ENCODE measurements around the gene LAYN. TPM values are rescaled to one million over a fixed set of nuclear protein-coding genes. Genes with fewer than 3 reads are reported as not detected.
A peak's percentile ranks its signal among the peaks of the same experiment; 100 is the strongest.

The LAYN gene
- total RNA-seq, 2 donors from 2014 or later = 12.3 to 15.6 TPM

DNA sequence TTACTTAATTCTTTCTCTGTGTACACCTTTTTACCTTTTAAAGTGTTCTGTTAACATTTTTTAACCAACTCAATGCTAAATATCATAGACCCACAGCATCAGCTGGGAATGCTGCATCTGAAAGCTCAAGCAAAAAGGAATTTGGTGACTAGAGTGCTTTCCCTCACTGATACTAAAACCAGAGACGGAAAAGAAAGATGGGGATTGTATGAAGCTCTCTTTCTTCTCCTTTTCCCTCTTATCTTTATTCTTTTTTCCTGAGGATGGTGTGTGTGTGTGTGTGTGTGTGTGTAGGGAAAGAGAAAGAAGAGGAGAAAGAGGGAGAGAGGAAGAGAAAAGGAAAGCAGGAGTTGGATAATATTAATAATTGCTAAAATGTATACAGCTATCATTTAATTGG, 57.6 kb downstream of the LAYN start:
- peak overlapping the region; percentile 71 for H3K27ac Mint-ChIP-seq
- H3K4me3 Mint-ChIP-seq = no peak overlapping the region
- H3K9me3 Mint-ChIP-seq = no peaks in the 10 kb centered on the region
- H3K36me3 Mint-ChIP-seq (ENCODE audit: insufficient read depth in 2 of 2) = peaks cover 0 to under 1% of the 10 kb centered on the region in 2 donors
- peaks cover 10% of the 10 kb centered on the region for H3K4me1 Mint-ChIP-seq (ENCODE audit: low read depth)
- ATAC-seq (replicated peaks in 1 of 2) (no peak), DNase-seq (no peak)
- no peaks in the 10 kb centered on the region for H3K27me3 Mint-ChIP-seq (ENCODE audit: low read depth)

DNA sequence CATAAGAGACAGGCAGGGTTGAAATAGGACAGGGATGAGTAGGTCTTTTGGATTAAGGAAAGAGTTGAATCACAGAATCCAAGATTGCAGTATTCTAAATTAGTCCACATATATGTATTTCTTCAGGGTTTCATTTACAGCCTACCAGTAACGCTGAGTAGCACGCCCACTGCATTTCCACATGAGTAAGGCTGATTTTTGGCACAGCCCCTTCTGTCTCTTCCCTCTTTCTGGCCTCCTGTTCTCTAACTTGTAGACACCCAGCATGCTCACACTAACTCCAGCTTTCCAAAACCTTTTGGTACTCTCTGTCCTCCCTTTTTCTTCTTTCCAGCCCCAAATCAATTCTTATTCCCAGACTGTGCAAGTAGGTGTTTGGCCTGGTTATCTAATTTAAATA, 58.0 kb downstream of the LAYN start:
- H3K27ac Mint-ChIP-seq = no peak overlapping the region
- no peaks in the 10 kb centered on the region for H3K27me3 Mint-ChIP-seq (ENCODE audit: low read depth)
- ATAC-seq (replicated peaks in 1 of 2) (no peak), DNase-seq (no peak)
- no peaks in the 10 kb centered on the region for H3K9me3 Mint-ChIP-seq
- H3K36me3 Mint-ChIP-seq (ENCODE audit: insufficient read depth in 2 of 2) = peaks cover 0 to 3% of the 10 kb centered on the region in 2 donors
- no peak overlapping the region for H3K4me3 Mint-ChIP-seq
- H3K4me1 Mint-ChIP-seq (ENCODE audit: low read depth) = peaks cover 14% of the 10 kb centered on the region

DNA sequence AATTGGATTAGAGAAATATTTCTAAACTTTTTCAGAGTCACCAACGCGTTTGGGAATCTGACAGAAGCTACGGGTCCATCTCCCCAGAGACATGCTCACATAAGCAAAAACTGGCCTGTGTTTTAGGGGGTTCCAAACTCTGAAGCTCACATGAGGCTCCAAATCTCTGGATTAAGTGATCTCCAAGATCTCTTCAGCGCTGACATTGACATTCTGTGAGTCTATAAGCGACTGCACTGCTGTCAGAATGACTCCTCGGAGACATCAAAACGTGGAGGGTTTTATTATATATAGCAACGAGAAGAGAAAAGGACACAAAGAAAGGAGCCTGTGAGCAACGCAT, 61.1 kb downstream of the LAYN start:
- DNase-seq (no peak), ATAC-seq (replicated peaks in 1 of 2) (no peak)
- no peaks in the 10 kb centered on the region for H3K9me3 Mint-ChIP-seq
- peaks cover 0 to 3% of the 10 kb centered on the region in 2 donors for H3K36me3 Mint-ChIP-seq (ENCODE audit: insufficient read depth in 2 of 2)
- H3K4me3 Mint-ChIP-seq = peak overlapping the region; percentile 83 to 92
- peaks cover 29% of the 10 kb centered on the region for H3K4me1 Mint-ChIP-seq (ENCODE audit: low read depth)
- peak overlapping the region; percentile 88 for H3K27ac Mint-ChIP-seq
- H3K27me3 Mint-ChIP-seq (ENCODE audit: low read depth) = no peaks in the 10 kb centered on the region

DNA sequence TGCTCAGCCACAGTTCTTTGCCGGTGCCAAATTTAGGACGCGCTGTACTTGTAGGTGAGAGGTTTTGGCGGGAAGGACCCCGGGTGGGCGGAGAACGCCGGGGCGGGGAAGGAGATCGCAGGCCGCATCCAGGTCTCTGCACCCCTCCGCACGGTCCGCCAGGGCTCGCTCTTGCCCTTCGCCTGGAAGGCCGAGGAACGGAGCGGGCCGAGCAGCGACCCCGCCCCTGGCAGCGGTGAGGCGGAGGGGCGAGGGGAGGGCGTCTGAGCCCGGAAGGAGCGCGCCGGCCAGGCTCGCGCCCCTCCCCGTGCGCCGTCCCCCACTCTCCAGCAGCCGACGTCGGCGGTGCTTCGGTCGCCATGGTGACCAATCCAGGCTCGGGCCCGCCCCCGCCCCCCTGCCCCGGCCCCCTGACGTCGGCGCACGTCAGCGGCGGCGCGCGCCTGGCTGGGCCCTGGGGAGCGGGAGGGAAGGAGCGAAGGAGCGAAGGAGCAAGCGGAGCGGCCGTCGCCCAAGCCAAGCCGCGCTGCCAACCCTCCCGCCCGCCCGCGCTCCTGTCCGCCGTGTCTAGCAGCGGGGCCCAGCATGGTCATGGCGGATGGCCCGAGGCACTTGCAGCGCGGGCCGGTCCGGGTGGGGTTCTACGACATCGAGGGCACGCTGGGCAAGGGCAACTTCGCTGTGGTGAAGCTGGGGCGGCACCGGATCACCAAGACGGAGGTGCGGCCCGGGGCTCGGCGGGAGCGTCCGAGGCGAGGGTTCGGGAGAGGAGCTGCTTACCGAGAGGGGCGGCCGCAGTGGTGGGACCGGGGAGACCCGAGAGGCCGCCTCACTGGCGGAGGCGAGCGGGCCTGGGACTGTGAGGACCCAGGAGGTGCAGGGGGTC, 61.7 kb downstream of the LAYN start, which contains the start of gene SIK2:
Gene SIK2 (plus strand): TSS at position 471 of the 886 bp plus-strand sequence. CDS start 115 bp downstream, at position 586.
- DNase-seq (peak; percentile 92), ATAC-seq (replicated peaks in 1 of 2) (peak; percentile 90 to 91)
- no peaks in the 10 kb centered on the region for H3K27me3 Mint-ChIP-seq (ENCODE audit: low read depth)
- peak within 1 kb of the TSS; percentile 88 for H3K27ac Mint-ChIP-seq
- peaks cover 29% of the 10 kb centered on the region for H3K4me1 Mint-ChIP-seq (ENCODE audit: low read depth)
- H3K9me3 Mint-ChIP-seq = no peaks in the 10 kb centered on the region
- H3K36me3 Mint-ChIP-seq (ENCODE audit: insufficient read depth in 2 of 2) = peaks cover 0 to 3% of the 10 kb centered on the region in 2 donors
- peak within 1 kb of the TSS; percentile 83 to 92 for H3K4me3 Mint-ChIP-seq

DNA sequence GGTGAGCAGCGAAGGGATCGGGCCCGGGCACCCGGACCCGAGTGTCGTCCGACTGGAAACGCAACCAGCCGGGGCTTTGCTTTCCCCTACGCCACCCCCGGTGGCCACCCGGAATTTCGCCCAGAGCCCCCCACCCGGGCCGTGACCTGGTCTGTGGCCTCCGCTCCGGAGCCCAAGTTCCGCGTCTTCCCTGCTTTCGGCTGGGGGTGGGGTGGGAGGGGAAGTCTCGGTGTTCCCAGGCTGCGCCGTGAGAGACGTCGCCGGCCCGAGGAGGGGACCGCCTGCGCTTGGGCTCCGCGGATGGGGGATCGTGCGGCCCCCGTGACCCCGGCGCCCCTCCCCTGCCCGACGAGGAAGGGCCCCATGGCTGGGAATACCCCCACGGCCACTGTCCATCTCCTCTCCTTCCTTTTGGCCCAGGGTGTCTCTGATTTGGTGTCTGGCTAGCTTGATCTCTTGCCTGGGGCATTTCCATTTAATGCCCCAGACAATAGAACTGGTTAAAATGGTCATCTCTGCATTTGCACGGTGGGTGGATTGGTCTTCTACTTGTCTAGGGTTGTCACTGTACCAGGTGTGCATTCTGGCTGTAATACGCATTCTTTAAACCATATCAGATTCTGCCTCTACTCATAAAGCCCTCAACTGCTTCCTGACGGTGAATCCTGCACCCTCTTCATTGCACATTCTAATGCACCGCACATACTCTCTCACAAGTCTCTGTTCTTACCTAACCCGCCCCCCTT, 62.5 kb downstream of the LAYN start:
- no peaks in the 10 kb centered on the region for H3K9me3 Mint-ChIP-seq
- H3K4me3 Mint-ChIP-seq = peak overlapping the region; percentile 83 to 92
- H3K36me3 Mint-ChIP-seq (ENCODE audit: insufficient read depth in 2 of 2) = peaks cover 0 to 3% of the 10 kb centered on the region in 2 donors
- DNase-seq = peak; percentile 5 to 24
- H3K4me1 Mint-ChIP-seq (ENCODE audit: low read depth) = peaks cover 29% of the 10 kb centered on the region
- H3K27me3 Mint-ChIP-seq (ENCODE audit: low read depth) = no peaks in the 10 kb centered on the region
- peak overlapping the region; percentile 64 for H3K27ac Mint-ChIP-seq
- ATAC-seq (replicated peaks in 1 of 2) = no peak

DNA sequence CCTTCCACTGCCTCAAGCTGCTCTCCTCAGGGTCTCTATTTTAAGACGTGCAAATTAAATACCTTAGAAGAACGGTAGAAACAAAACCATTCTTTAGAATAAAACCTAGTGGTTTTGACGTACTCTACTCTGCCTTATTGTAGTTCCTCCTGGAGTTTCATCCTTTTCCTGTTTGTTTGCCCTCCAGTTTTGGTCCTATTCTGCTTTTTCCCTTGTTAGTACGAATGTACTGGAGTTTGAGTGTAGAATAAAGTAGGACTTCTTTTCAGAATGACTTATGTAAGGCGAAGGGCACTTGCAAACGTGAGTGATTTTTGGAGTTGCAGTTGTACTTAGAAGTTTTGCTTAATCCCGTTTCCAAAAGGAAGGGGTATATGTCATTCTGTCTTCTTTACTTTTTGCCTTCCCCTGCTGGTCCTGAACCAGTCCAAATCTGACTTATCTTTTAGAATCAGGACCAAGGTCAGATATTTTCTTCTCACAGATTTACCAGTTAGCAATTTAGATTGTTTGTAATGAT, 63.2 kb downstream of the LAYN start:
- peak overlapping the region; percentile 83 to 92 for H3K4me3 Mint-ChIP-seq
- H3K9me3 Mint-ChIP-seq = no peaks in the 10 kb centered on the region
- ATAC-seq (replicated peaks in 1 of 2) (no peak), DNase-seq (no peak)
- peaks cover 0 to 3% of the 10 kb centered on the region in 2 donors for H3K36me3 Mint-ChIP-seq (ENCODE audit: insufficient read depth in 2 of 2)
- no peaks in the 10 kb centered on the region for H3K27me3 Mint-ChIP-seq (ENCODE audit: low read depth)
- peak overlapping the region; percentile 64 for H3K27ac Mint-ChIP-seq
- peaks cover 29% of the 10 kb centered on the region for H3K4me1 Mint-ChIP-seq (ENCODE audit: low read depth)

DNA sequence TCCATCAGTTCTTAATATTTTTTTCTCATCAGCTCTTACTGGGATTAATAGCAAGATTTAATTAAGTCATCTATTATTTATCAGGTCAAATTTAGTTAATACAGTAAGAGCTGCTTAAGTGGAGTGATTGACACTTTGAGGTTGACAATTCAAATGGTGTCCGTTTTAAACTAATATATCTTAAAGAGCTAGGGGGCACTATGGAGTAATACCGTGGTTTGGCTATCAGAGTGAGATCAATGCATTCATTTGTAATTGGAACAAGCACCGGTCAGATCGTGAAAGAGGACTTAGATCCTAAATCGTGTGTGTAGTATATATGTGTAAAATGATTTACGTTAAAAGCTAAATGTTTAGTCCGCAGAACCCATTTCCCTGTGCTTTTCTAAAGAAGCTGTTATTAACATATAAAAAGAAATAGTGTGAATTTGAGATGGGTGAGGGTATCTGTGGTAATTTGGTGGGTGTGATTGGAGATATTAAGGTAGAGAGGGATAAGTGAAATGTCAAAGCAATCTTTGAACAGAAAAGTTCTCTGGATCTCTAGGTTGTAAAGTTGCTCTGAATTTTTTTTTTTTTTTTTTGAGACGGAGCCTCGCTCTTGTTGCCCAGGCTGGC, 64.0 kb downstream of the LAYN start:
- Mint-ChIP-seq H3K36me3 (ENCODE audit: insufficient read depth in 2 of 2) (peaks cover 0 to 3% of the 10 kb centered on the region in 2 donors), H3K27ac (peak overlapping the region; percentile 27), H3K4me1 (ENCODE audit: low read depth) (peaks cover 29% of the 10 kb centered on the region), H3K4me3 (peak overlapping the region; percentile 83 to 92), H3K9me3 (no peaks in the 10 kb centered on the region), H3K27me3 (ENCODE audit: low read depth) (no peaks in the 10 kb centered on the region)
- ATAC-seq (replicated peaks in 1 of 2) = no peak
- peak in 1 of 2 donors; percentile 27 for DNase-seq

DNA sequence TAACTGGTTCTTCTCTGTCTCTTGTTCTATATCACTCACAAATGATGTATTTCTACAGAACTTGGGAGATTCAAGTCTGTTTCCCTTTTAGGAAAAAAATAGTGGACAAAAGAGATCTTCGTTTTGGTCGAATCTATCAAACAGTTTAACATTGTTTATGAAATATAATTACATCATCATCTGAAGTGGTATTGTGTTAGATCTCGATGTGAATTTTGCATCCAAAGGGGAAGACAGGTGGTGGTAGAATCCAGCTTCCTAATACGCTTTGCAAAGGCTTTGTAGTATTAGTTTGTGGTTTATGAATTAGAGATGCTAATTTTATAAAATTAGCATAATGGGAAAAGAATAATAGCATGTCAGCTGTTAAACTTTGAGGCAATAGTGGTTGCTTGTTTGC, 65.2 kb downstream of the LAYN start:
- H3K27ac Mint-ChIP-seq = no peak overlapping the region
- no peaks in the 10 kb centered on the region for H3K9me3 Mint-ChIP-seq
- peaks cover 0 to 3% of the 10 kb centered on the region in 2 donors for H3K36me3 Mint-ChIP-seq (ENCODE audit: insufficient read depth in 2 of 2)
- no peak for DNase-seq
- peaks cover 29% of the 10 kb centered on the region for H3K4me1 Mint-ChIP-seq (ENCODE audit: low read depth)
- no peaks in the 10 kb centered on the region for H3K27me3 Mint-ChIP-seq (ENCODE audit: low read depth)
- no peak overlapping the region for H3K4me3 Mint-ChIP-seq
- ATAC-seq (replicated peaks in 1 of 2) = no peak

DNA sequence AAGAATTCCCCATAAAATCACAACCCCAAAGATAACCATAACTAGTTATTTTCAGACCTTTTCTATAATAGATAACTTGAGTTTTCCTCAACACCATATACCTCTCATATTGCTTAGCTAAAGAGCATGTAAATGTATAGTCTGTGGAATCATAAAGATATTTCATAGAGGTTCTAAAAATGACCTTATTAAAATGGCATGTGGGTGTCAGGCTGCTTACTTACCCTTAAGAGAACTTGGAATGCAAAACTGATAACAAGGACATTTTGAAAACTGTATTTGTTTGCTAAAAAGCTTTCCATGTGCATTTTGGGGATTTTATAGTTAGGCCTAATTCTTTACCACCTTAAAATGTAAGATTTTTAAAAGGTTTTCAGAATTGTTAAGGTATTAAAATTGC, 66.5 kb downstream of the LAYN start:
- ATAC-seq (replicated peaks in 1 of 2) (no peak), DNase-seq (no peak)
- Mint-ChIP-seq H3K27ac (no peak overlapping the region), H3K36me3 (ENCODE audit: insufficient read depth in 2 of 2) (peaks cover 0 to 3% of the 10 kb centered on the region in 2 donors), H3K4me1 (ENCODE audit: low read depth) (peaks cover 23% of the 10 kb centered on the region), H3K4me3 (no peak overlapping the region), H3K27me3 (ENCODE audit: low read depth) (no peaks in the 10 kb centered on the region), H3K9me3 (no peaks in the 10 kb centered on the region)

DNA sequence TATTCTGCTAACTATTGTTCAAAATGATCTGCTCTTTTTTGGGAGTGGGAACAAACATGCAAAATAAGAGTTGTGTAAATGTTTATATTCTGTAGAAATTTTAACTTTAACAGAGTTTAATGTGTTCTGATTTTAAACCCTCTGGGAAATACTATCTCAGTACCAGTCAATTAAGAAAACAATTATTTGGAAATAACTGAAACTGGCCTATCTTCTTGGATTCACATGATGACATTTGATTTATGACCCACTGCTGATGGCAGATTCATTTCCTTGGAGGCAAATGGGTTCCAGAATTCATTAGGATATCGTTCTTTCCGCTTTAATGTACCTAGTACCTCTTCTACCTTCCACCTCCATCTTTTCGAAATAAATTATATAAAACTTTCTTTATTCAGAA, 67.2 kb downstream of the LAYN start:
- Mint-ChIP-seq H3K9me3 (no peaks in the 10 kb centered on the region), H3K27me3 (ENCODE audit: low read depth) (no peaks in the 10 kb centered on the region), H3K36me3 (ENCODE audit: insufficient read depth in 2 of 2) (peaks cover 0 to 3% of the 10 kb centered on the region in 2 donors), H3K4me3 (no peak overlapping the region), H3K4me1 (ENCODE audit: low read depth) (peaks cover 27% of the 10 kb centered on the region), H3K27ac (no peak overlapping the region)
- no peak for ATAC-seq (replicated peaks in 1 of 2)
- DNase-seq = no peak
